Endometrial microvascular endothelial cells (primary cell): ENCODE measurements around the gene FAM25A. TPM values are rescaled to one million over a fixed set of nuclear protein-coding genes. Genes with fewer than 3 reads are reported as not detected.
"Not testable (repeated sequence)": the region's sequence is repeated elsewhere in the genome, so short reads cannot be mapped to it uniquely, and the experiment has no call there.

Experiments used
- in situ Hi-C: cut with HindIII; loops from 2 replicates; pipeline ENCODE4 v1.10.0; 2017; ENCODE audit warnings: low sequenced_read_pairs, low pct_unique_long_range_greater_than_20kb; ENCODE audit errors: inconsistent ontology term
- total RNA-seq: library from RNA; depleted of rRNA; stranded (reverse); fragments of >200 nt; gene quantifications from one replicate; pipeline ENCODE4 v1.2.3, GENCODE V29; 2015; ENCODE audit errors: inconsistent ontology term

Gene FAM25A
- not detected for total RNA-seq

DNA sequence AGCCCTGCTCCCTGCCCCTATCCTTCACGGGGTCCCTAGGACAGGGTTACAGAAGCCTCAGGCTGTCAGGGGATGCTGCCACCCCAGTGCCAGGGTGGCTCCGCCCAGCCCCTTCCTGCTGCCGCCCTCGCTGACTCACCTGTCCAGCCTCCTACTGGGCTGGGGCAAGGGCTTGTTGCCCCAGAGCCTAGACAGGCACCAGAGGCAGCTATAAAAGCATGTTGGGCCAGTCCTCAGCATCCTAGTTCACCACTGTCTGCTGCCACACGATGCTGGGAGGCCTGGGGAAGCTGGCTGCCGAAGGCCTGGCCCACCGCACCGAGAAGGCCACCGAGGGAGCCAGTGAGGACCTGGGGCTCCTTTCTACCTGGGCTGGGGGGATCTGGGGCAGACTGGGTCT lies at the start of gene FAM25A:
TSS of gene FAM25A (plus strand) at position 239 of the 400 bp plus-strand sequence. CDS start at position 270, 31 bp downstream.
- in situ Hi-C loops = not testable (repeated sequence)

DNA sequence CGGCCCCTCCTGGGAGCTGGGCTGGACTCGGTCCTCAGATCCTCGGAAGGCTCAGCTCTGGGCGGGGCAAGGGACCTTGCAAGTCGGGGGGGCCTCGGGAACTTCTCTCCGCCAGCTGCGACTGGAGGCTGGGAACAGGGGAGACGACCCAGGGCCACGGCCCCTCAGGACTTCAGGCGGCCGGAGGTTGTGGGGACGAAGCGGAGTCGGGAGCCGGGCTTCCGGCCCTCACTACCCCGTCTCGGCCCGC lies 49.2 kb upstream of the FAM25A start:
- in situ Hi-C loops = no loop called here

- in situ Hi-C loops = no loop called here
Observed at GRCh38 chr10:86971232-86971991, 48.7 kb upstream of the FAM25A start.

- in situ Hi-C loops = no loop called here
Observed at GRCh38 chr10:86972613-86973380, 47.3 kb upstream of the FAM25A start.

DNA sequence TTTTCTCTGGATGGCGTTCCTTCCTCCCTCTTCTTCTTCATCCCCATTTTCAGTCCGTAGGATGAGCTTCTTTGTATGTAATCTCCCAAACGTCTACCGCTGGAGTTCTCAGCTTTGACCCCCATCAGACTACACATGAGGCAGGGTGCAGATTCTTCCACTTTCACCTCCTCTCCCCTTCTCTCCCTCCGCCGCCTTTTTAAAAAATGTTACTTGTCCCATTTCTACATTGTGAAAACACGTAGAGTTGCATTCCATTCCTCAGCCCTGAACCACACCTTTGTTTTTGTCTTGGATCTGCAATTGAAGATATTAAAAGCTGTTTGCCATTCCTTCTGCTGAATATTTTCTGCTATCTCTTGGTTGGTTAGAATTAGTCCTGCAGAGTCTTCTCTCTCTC lies 45.6 kb upstream of the FAM25A start:
- in situ Hi-C loops = no loop called here

- in situ Hi-C loops = no loop called here
Observed at GRCh38 chr10:86976362-86977056, 43.6 kb upstream of the FAM25A start.

- in situ Hi-C loops = not testable (repeated sequence)
Observed at GRCh38 chr10:86978457-86978856, 41.6 kb upstream of the FAM25A start.

DNA sequence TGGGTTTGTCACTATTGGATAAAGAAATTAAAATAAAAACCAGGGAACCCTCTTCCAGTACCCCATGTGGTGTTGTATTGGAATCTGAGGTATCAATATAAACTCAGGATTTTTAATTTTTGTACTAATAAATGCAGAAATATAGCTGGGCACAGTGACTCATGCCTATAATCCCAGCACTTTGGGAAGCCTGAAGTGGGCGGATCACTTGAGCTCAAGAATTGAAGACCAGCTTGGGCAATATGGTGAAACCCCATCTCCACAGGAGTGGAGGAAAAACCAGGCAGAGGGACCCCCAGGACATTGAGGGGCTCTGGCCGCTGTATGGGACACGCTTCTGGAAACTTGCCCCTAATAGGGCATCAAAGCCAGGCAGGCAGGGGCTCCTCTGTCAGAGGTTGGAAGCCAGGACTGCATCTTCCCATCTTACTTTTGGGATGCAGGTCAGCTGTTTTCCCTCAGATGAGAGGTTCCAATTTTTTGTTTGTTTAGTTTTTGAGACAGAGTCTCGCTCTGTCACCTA lies 40.7 kb upstream of the FAM25A start:
- in situ Hi-C loops = no loop called here

GRCh38 chr10:86979977-86980448 lies 40.1 kb upstream of the FAM25A start:
- in situ Hi-C loops = no loop called here

DNA sequence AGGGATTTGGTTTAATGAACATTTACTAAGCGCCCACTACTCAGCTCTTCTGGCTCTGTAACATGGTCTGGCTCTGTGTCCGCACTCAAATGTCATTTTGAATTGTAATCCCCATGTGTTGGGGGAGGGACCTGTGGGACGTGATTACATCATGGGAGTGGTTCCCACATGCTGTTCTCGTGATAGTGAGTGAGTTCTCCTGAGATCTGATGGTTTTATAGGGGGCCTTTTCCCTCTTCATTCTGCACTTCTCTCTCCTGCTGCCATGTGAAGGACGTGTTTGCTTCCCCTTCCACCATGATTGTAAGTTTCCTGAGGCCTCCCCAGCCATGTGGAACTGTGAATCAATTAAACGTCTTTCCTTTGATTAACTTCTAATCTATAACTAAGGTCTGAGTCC lies 39.1 kb upstream of the FAM25A start:
- in situ Hi-C loops = not testable (repeated sequence)

DNA sequence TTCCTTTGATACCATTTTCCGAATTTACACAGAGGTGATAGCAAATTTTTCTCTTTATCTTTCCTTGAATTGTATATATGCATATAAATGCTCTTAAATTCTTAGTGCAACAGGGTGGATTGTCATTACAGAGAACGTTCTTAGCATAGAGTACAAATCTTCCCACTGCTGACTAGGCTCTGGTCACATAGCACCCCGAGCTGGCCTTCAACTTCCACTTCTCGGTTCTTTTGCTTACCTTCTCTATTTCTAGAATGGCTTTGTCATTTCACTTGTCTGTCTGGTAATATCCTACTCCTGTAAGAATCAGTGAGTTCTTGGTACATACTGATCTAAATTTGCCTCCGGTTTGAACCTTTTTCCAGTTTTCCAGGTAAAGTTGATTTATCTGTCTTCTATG lies 38.4 kb upstream of the FAM25A start:
- in situ Hi-C loops = no loop called here

- in situ Hi-C loops = not testable (repeated sequence)
Observed at GRCh38 chr10:86984498-86984897, 35.6 kb upstream of the FAM25A start.

- in situ Hi-C loops = no loop called here
Observed at GRCh38 chr10:86988520-86988919, 31.6 kb upstream of the FAM25A start.

- in situ Hi-C loops = not testable (repeated sequence)
Observed at GRCh38 chr10:86991362-86991761, 28.7 kb upstream of the FAM25A start.

- in situ Hi-C loops = no loop called here
Observed at GRCh38 chr10:86992456-86992855, 27.6 kb upstream of the FAM25A start.

DNA sequence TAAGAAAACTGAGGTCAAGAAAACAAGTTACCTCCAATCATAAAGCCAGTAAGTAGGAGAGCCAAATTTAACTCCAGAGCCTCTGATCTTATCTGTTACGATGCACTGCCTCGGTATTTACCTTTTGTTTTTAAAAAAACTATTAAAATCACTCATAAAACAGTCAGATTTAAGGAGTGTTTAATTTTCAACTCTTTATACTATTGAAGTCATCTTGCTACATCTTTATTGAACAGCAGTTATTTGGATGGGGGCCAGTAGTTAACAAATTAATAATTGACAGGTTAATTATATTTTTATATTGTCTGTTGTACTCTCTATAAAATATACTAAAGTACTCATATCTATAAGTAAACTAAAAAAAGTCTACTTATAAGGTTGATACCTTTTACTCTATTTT lies 27.2 kb upstream of the FAM25A start:
- in situ Hi-C loops = no loop called here

DNA sequence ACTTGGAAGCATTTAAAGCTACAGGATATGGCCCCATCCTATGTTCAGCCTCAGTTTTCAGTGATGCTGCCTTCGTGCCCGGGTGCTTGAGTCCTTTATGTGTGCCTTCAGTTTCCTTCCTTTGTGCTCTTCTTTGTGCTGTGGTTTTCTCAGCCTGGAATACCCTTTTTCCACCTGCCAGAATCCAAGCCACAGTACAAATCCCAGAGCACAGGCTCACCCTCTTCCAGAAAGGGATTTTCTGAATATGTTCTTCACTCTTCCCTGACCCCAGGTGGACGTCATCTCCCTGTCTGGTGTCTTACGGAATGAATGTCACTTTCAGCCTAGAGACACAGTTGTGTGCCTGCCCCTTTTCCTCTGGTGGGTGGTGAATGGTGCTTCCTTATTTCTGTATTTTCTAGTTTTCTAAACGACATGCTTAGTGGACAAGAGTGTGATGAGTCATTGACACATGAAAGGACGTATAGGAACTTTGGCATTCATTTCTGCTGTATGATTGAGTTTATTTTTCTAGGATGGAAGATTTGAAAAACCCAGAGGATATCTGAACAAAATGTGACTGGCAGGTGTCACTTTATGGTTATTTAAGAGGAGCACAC lies 20.2 kb upstream of the FAM25A start:
- in situ Hi-C loops = not testable (repeated sequence)

GRCh38 chr10:87000491-87000890 lies 19.6 kb upstream of the FAM25A start:
- in situ Hi-C loops = no loop called here

DNA sequence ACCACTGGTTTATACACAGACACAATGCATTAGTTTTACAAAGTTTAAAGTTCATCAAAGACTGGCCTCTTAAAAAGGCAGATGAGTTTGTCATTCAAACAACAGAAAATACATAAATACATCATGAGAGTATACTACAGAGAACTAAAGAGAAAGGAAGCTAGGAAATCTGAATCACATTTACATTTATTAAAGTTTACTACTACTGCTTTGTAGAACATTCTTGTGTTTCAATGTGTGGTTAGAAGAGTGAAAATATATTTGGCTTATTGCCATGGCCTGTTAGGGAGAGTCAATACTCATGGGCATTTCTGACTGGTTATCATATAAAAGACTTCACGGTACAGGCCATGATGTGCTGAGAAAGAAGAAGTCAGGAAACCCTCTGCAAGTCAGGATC lies 13.0 kb upstream of the FAM25A start:
- in situ Hi-C loops = not testable (repeated sequence)
